Breast epithelium (tissue), 4 donors: ENCODE results near the gene TCF23. TPM values are rescaled to one million over a fixed set of nuclear protein-coding genes. Genes with fewer than 3 reads are reported as not detected.
"Not testable (repeated sequence)": the region's sequence is repeated elsewhere in the genome, so short reads cannot be mapped to it uniquely, and the experiment has no call there.

Source experiments
- DNase-seq, 2 donors: peaks; one replicate each; pipeline ENCODE4 v3.0.0-alpha.2; 2019; ENCODE audit warnings: low spot score in 2 of 2
- H3K27ac ChIP-seq, 2 donors: fragments of 200-600 bp; sonication (generic) in 1 of 2; one replicate each; pipeline ENCODE4 v1.5.1; 2016 to 2019; ENCODE audit warnings: mild to moderate bottlenecking in 1 of 2
- H3K27me3 ChIP-seq, 2 donors: fragments of 200-600 bp; sonication (generic) in 1 of 2; one replicate each; pipeline versions ENCODE4 v1.5.1 to v1.6.0; 2017 to 2019; ENCODE audit warnings: control low read depth in 1 of 2, mild to moderate bottlenecking in 1 of 2
- H3K36me3 ChIP-seq: fragments of 200-600 bp; one replicate; pipeline ENCODE4 v1.5.1; 2019
- H3K4me1 ChIP-seq, 2 donors: fragments of 200-600 bp; sonication (generic); one replicate each; pipeline ENCODE4 v1.5.1; 2016 to 2019; ENCODE audit warnings: control low read depth in 1 of 2
- H3K4me3 ChIP-seq, 3 donors: fragments of 200-600 bp; sonication (generic); 1 replicate in 2 of 3; 2 replicates in 1 of 3; pipeline ENCODE4 v1.5.1; 2016 to 2019; ENCODE audit warnings: mild to moderate bottlenecking in 3 of 3, moderate library complexity in 2 of 3
- H3K9me3 ChIP-seq, 2 donors: fragments of 200-600 bp; sonication (generic) in 1 of 2; one replicate each; pipeline ENCODE4 v1.5.1; 2016 to 2019; ENCODE audit warnings: control low read depth in 1 of 2
- POLR2A ChIP-seq: fragments of 450-650 bp; IDR thresholded peaks from one replicate; pipeline ENCODE4 v1.6.1; 2016; ENCODE audit warnings: antibody characterized with exemption, mild to moderate bottlenecking, moderate library complexity
- POLR2AphosphoS5 ChIP-seq, 3 donors: sonication (generic); formaldehyde crosslinking; IDR thresholded peaks; one replicate each; pipeline ENCODE4 v1.6.1; 2017; ENCODE audit warnings: antibody characterized with exemption in 3 of 3
- intact Hi-C: fragments of 100-400 bp; cut with DNase I; formaldehyde crosslinking; loops from one replicate; pipeline ENCODE4 v1.15.1; 2023; ENCODE audit warnings: low total_unique reads
- total RNA-seq, 3 donors: library from RNA; depleted of rRNA; stranded (reverse); fragments of >200 nt; gene quantifications; one replicate each; pipeline ENCODE4 v1.1.0, GENCODE V29; 2016
- TF ChIP-seq, protein P1 (sequence below), 3 donors: fragments of 450-650 bp; IDR thresholded peaks; one replicate each; pipeline ENCODE4 v1.5.1; 2016 to 2017; ENCODE audit warnings: antibody characterized with exemption in 3 of 3, mild to moderate bottlenecking in 3 of 3, moderate library complexity in 3 of 3

TCF23 gene
- total RNA-seq, 3 donors from 2014 or later, result not detected

DNA sequence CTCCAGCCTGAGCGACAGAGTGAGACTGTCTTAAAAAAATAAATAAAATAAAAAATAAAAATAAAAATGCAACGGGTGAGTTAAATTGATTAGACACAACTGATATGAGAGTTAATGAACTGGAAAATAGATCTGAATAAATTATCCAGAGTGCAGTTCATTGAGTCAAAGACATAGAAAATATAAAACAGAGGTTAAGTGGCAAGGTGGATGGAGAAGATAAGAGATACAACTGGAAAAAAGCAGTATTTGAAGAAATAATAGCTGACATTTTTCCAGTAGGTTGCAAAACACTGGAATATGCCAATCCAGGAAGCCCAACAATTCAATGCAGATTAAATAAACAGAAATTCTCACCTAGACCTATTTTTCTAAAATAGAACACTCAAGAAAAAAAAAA, 40.6 kb upstream of the TCF23 start:
- Histone ChIP-seq H3K27ac (no peak overlapping the region), H3K9me3 (no peaks in the 10 kb centered on the region), H3K36me3 (no peaks in the 10 kb centered on the region), H3K4me1 (no peaks in the 10 kb centered on the region), H3K4me3 (no peak overlapping the region), H3K27me3 (no peaks in the 10 kb centered on the region)
- no peak for DNase-seq
- TF ChIP-seq, protein P1, sequence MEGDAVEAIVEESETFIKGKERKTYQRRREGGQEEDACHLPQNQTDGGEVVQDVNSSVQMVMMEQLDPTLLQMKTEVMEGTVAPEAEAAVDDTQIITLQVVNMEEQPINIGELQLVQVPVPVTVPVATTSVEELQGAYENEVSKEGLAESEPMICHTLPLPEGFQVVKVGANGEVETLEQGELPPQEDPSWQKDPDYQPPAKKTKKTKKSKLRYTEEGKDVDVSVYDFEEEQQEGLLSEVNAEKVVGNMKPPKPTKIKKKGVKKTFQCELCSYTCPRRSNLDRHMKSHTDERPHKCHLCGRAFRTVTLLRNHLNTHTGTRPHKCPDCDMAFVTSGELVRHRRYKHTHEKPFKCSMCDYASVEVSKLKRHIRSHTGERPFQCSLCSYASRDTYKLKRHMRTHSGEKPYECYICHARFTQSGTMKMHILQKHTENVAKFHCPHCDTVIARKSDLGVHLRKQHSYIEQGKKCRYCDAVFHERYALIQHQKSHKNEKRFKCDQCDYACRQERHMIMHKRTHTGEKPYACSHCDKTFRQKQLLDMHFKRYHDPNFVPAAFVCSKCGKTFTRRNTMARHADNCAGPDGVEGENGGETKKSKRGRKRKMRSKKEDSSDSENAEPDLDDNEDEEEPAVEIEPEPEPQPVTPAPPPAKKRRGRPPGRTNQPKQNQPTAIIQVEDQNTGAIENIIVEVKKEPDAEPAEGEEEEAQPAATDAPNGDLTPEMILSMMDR (IDR thresholded peaks at IDR 0.05), result no peak
- no peak for TF ChIP-seq POLR2AphosphoS5 (IDR thresholded peaks at IDR 0.05)
- TF ChIP-seq POLR2A, result no peak
- intact Hi-C loops, result no loop called here

DNA sequence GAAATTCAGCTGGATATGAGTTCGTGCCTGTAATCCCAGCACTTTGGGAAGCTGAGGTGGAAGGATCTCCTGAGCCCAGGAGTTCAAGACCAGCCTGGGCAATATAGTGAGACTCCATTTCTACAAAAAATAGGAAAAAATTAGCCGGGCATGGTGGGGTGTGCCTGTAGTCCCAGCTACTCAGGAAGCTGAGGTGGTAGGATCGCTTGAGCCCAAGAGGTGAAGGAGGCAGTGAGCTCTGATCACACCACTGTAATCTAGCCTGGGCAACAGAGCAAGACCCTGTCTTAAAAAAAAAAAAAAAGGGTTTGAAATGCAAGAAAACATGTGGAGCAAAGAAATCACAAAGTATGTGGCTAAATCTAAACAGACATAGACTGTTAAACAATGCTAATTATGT, 39.7 kb upstream of the TCF23 start:
- intact Hi-C loops, result no loop called here

DNA sequence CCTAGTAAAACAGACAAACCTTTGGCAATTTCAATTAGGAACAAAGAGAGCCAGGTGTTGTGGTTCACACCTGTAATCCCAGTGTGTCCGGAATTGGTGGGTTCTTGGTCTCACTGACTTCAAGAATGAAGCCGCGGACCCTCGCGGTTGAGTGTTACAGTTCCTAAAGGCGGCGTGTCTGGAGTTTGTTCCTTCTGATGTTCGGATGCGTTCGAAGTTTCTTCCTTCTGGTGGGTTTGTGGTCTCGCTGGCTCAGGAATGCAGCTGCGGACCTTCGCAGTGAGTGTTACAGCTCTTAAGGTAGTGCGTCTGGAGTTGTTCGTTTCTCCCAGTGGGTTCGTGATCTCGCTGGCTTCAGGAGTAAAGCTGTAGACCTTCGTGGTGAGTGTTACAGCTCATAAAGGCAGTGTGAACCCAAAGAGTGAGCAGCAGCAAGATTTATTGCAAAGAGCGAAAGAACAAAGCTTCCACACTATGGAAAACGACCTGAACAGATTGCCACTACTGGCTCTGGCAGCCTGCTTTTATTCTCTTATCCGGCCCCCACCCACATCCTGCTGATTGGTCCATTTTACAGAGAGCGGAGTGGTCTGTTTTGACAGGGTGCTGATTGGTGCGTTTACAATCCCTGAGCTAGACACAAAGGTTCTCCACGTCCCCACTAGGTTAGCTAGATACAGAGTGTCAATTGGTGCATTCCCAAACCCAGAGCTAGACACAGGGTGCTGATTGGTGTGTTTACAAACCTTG, 38.0 kb upstream of the TCF23 start:
- H3K27ac ChIP-seq, H3K27me3 ChIP-seq, intact Hi-C loops, H3K36me3 ChIP-seq, H3K9me3 ChIP-seq, DNase-seq, H3K4me1 ChIP-seq, H3K4me3 ChIP-seq: not testable (repeated sequence)

More for the DNA sequence above, 39.7 kb upstream of the TCF23 start:
- TF ChIP-seq POLR2A, result no peak
- TF ChIP-seq, protein P1 (IDR thresholded peaks at IDR 0.05), result no peak
- TF ChIP-seq POLR2AphosphoS5 (IDR thresholded peaks at IDR 0.05), result no peak
- Histone ChIP-seq H3K9me3 (no peaks in the 10 kb centered on the region), H3K4me3 (no peak overlapping the region), H3K4me1 (no peaks in the 10 kb centered on the region), H3K27me3 (no peaks in the 10 kb centered on the region), H3K36me3 (no peaks in the 10 kb centered on the region), H3K27ac (no peak overlapping the region)
- no peak for DNase-seq

DNA sequence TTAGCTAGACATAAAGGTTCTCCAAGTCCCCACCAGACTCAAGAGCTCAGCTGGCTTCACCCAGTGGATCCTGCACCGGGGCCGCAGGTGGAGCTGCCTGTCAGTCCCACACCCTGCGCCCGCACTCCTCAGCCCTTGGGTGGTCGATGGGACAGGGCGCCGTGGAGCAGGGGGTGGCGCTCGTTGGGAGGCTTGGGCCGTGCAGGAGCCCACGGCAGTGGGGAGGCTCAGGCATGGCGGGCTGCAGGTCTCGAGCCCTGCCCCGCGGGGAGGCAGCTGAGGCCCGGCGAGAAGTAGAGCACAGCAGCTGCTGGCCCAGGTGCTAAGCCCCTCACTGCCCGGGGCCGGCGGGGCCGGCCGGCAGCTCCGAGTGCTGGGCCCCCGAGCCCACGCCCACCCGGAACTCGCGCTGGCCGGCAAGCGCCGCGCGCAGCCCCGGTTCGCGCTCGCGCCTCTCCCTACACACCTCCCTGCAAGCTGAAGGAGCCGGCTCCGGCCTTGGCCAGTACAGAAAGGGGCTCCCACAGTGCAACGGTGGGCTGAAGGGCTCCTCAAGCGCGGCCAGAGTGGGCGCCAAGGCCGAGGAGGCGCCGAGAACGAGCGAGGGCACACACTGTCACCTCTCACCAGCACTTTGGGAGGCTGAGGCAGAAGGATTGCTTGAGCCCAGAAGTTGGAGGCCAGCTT, 37.3 kb upstream of the TCF23 start:
- DNase-seq, result not testable (repeated sequence)

DNA sequence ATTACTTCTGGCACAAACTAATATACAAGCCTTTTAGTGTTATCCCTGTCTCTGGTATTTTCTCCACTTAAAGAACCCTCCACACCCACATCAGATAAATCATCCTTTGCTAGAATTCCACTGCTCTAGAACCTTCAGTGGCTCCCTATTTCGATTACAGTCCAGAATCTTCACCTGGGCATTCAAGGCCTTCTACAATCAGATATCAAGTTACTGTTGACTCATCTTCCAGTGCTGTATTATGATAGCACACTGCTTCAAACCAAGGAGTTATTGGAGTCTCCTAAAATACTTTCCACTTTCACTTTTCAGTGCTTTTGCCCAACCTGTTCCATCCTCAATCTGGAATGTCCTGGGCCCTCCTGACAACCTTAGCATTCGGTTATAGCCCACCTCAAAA, 33.3 kb upstream of the TCF23 start:
- peaks cover 0 to 8% of the 10 kb centered on the region in 2 donors for H3K4me1 ChIP-seq
- no peak overlapping the region for H3K27ac ChIP-seq
- H3K36me3 ChIP-seq, result no peaks in the 10 kb centered on the region
- TF ChIP-seq, protein P1 (IDR thresholded peaks at IDR 0.05), result no peak
- TF ChIP-seq POLR2AphosphoS5 (IDR thresholded peaks at IDR 0.05), result no peak
- no peak for TF ChIP-seq POLR2A
- DNase-seq, result no peak
- intact Hi-C loops, result no loop called here
- peaks cover 0 to 11% of the 10 kb centered on the region in 2 donors for H3K27me3 ChIP-seq
- H3K4me3 ChIP-seq, result no peak overlapping the region
- H3K9me3 ChIP-seq, result no peaks in the 10 kb centered on the region

More for the DNA sequence above, 37.3 kb upstream of the TCF23 start:
- H3K27ac ChIP-seq, H3K9me3 ChIP-seq, H3K4me1 ChIP-seq, H3K36me3 ChIP-seq, H3K4me3 ChIP-seq, H3K27me3 ChIP-seq, intact Hi-C loops: not testable (repeated sequence)

DNA sequence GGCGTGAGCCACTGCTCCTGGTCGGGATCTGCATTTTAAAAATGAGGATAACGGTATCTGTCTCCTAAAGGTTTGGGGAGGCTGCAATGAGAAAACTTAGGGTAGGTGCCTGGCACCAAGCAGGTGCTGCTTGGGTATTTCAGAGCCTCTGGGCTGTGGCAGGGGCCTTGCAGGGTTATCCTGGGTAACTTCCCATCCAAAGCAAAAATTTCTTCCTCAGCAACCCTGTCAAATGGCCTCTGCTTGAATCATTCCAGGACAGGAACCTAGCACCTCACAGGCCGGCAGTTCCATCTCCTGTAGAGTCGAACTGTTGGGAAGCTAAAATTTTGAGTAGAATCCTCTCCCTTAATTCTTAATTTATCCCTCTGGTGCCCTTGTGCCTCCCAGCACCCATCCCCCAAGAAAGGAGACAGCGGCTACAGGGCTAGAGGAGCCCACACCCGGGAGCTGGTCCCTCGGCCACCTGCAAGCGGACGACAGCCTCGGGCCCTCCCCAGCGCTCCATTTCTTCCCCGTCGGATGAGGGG, 30.7 kb upstream of the TCF23 start:
- Histone ChIP-seq H3K27ac (no peak overlapping the region), H3K4me1 (peaks cover 0 to 8% of the 10 kb centered on the region in 2 donors), H3K9me3 (no peaks in the 10 kb centered on the region), H3K4me3 (peak overlapping the region; percentile 38 to 76 (median 56)), H3K36me3 (no peaks in the 10 kb centered on the region), H3K27me3 (peaks cover 0 to 11% of the 10 kb centered on the region in 2 donors)
- TF ChIP-seq, protein P1 (IDR thresholded peaks at IDR 0.05), result no peak
- TF ChIP-seq POLR2A, result no peak
- TF ChIP-seq POLR2AphosphoS5 (IDR thresholded peaks at IDR 0.05), result no peak
- no peak for DNase-seq
- intact Hi-C loops, result no loop called here
